HepG2 (cell line): ENCODE data around the gene SLC22A23. TPM values are rescaled to one million over a fixed set of nuclear protein-coding genes. Genes with fewer than 3 reads are reported as not detected.
A peak's percentile ranks its signal among the peaks of the same experiment; 100 is the strongest.

Experiments
- ATAC-seq: fragments of 200-7000 bp; cut with Tn5 transposase; 3 replicates; pipeline ENCODE4 v1.9.1; 2020; ENCODE audit warnings: mild to moderate bottlenecking, moderate library complexity
- BruUV-seq: library from RNA; stranded (reverse); fragments of 400-500 nt; replicated peaks from 2 replicates; lab custom pipeline; 2021; lab: Mats Ljungman, UMichigan
- CTCF ChIA-PET: fragments of 300-600 bp; formaldehyde crosslinking; extraction: SDS; loops from one replicate; lab custom pipeline; 2021; ENCODE audit warnings: low total read pairs, inconsistent platforms, low intra/inter-chr PET ratio; lab: Yijun Ruan, JAX
- POLR2A ChIA-PET: fragments of 350-600 bp; sonication (Branson Sonifier 250); formaldehyde crosslinking; loops from one replicate; lab custom pipeline; 2020; ENCODE audit warnings: antibody characterized with exemption, inconsistent platforms; lab: Yijun Ruan, JAX
- DNase-seq: peaks from one replicate; pipeline ENCODE4 v3.0.0-alpha.2; 2015; ENCODE audit warnings: low spot score
- FAIRE-seq: peaks from 3 replicates; lab custom pipeline; 2011; peaks lifted over from hg19 to GRCh38; lab: Jason Lieb, UNC
- H2AFZ ChIP-seq: one replicate; pipeline ENCODE4 v1.6.1; 2011; ENCODE audit warnings: low read length, inconsistent platforms
- H3K27ac ChIP-seq: fragments of 300-600 bp; 3 replicates; pipeline ENCODE4 v1.8.0; 2011; ENCODE audit warnings: mixed run types, mild to moderate bottlenecking, mixed read lengths, low read length, inconsistent platforms; ENCODE audit not compliant: insufficient read depth; ENCODE audit errors: extremely low read length
- H3K27me3 ChIP-seq, 2 experiments: fragments of 200-600 bp in 1 of 2; 2 replicates in 1 of 2; 3 replicates in 1 of 2; pipeline versions ENCODE4 v1.6.0 to v1.8.0; 2011; ENCODE audit warnings: low read length in 2 of 2, mild to moderate bottlenecking in 2 of 2, moderate library complexity in 2 of 2, inconsistent platforms in 1 of 2; ENCODE audit not compliant: insufficient read depth in 2 of 2, control insufficient read depth in 1 of 2
- H3K36me3 ChIP-seq, 2 experiments: fragments of 200-600 bp in 1 of 2; replicated peaks in 1 of 2; 2 replicates in 1 of 2; 3 replicates in 1 of 2; pipeline versions ENCODE4 v1.5.1 to v1.8.0; 2011; ENCODE audit warnings: low read length in 2 of 2, inconsistent platforms in 1 of 2; ENCODE audit not compliant: insufficient read depth in 2 of 2, control insufficient read depth in 1 of 2
- H3K4me1 ChIP-seq: 2 replicates; pipeline ENCODE4 v1.5.1; 2012; ENCODE audit warnings: low read length, inconsistent platforms; ENCODE audit not compliant: insufficient read depth
- H3K4me2 ChIP-seq: 2 replicates; pipeline ENCODE4 v1.6.0; 2011; ENCODE audit warnings: low read depth, low read length, inconsistent platforms
- H3K4me3 ChIP-seq, 3 experiments: fragments of 200-600 bp in 1 of 3; sonication (generic), shearing (Covaris generic) in 1 of 3; replicated peaks in 1 of 3; 2 replicates each; pipeline ENCODE4 v1.5.1; 2011 to 2016; ENCODE audit warnings: low read length in 3 of 3, inconsistent platforms in 2 of 3, low read depth in 2 of 3, mild to moderate bottlenecking in 2 of 3, control low read depth in 1 of 3, mixed read lengths in 1 of 3; ENCODE audit not compliant: insufficient read depth in 1 of 3
- H3K79me2 ChIP-seq: one replicate; pipeline ENCODE4 v1.6.1; 2011; ENCODE audit warnings: low read length, inconsistent platforms; ENCODE audit not compliant: insufficient read depth
- H3K9ac ChIP-seq: 2 replicates; pipeline ENCODE4 v1.6.0; 2011; ENCODE audit warnings: mild to moderate bottlenecking, low read depth, low read length, inconsistent platforms; ENCODE audit not compliant: insufficient read depth
- H3K9me3 ChIP-seq: 2 replicates; pipeline ENCODE4 v1.5.1; 2012; ENCODE audit warnings: mild to moderate bottlenecking, low read length
- H4K20me1 ChIP-seq: 2 replicates; pipeline ENCODE4 v1.6.0; 2011; ENCODE audit warnings: inconsistent platforms, mild to moderate bottlenecking, low read length, moderate library complexity; ENCODE audit not compliant: insufficient read depth
- BCL6 ChIP-seq: IDR thresholded peaks from 2 replicates; pipeline ENCODE4 v1.6.1; 2016; ENCODE audit warnings: missing genetic modification reagents, missing compliant biosample characterization
- CREB3 ChIP-seq: sonication (generic); formaldehyde crosslinking; IDR thresholded peaks from 2 replicates; pipeline ENCODE4 v1.5.0; 2020; ENCODE audit warnings: missing genetic modification reagents
- RBM22 ChIP-seq: fragments of 200-400 bp; formaldehyde crosslinking; optimal IDR thresholded peaks from 2 replicates; pipeline ENCODE3; 2017; ENCODE audit warnings: mild to moderate bottlenecking, low read length, moderate library complexity
- ZNF550 ChIP-seq: sonication (generic); formaldehyde crosslinking; IDR thresholded peaks from 2 replicates; pipeline ENCODE4 v1.4.0; 2020; ENCODE audit warnings: mild to moderate bottlenecking, missing genetic modification reagents, borderline replicate concordance
- WGBS: methylation state at CpG from one replicate; pipeline ENCODE4 v1.1.6; 2017; ENCODE audit warnings: low lambda C conversion rate; 5-methylcytosine and 5-hydroxymethylcytosine counted together
- in situ Hi-C: cut with HindIII; loops from 2 replicates; pipeline ENCODE4 v1.10.0; 2017; ENCODE audit warnings: low pct_unique_long_range_greater_than_20kb; ENCODE audit not compliant: extremely low pct_ligation_motif_present
- intact Hi-C: fragments of 100-400 bp; cut with micrococcal nuclease; formaldehyde crosslinking; loops from one replicate; pipeline ENCODE4 v1.10.0; 2022; ENCODE audit not compliant: unreplicated experiment
- polyA plus RNA-seq, 8 experiments: library from polyadenylated mRNA; depleted of rRNA in 3 of 8; stranded (reverse) in 7 of 8; unstranded in 1 of 8; fragments of >200 nt; fragmentation: Illumina TruSeq in 4 of 8; extraction: Trizol in 4 of 8; gene quantifications; 2 replicates each; pipeline versions ENCODE4 v1.2.1 to v1.2.3, GENCODE V29; 2011 to 2016; ENCODE audit warnings: low read depth in 4 of 8, missing spikeins in 1 of 8, mixed read lengths in 1 of 8; ENCODE audit not compliant: insufficient read depth in 1 of 8
- total RNA-seq, 5 experiments: library from RNA; depleted of rRNA; stranded (reverse); fragments of >200 nt; fragmentation: Illumina TruSeq; extraction: Trizol; gene quantifications; 2 replicates each; pipeline ENCODE4 v1.2.3, GENCODE V29; 2016; ENCODE audit warnings: low read depth in 1 of 5
- TF ChIP-seq, protein P1 (sequence below): sonication (generic); formaldehyde crosslinking; IDR thresholded peaks from 2 replicates; pipeline ENCODE4 v1.9.0; 2022; ENCODE audit warnings: missing genetic modification reagents, mild to moderate bottlenecking, borderline replicate concordance
- TF ChIP-seq, protein P2 (sequence below): sonication (generic); formaldehyde crosslinking; IDR thresholded peaks from 2 replicates; pipeline ENCODE4 v1.8.1; 2023; ENCODE audit warnings: mild to moderate bottlenecking, inconsistent platforms, moderate library complexity, missing genetic modification reagents, borderline replicate concordance
- TF ChIP-seq, protein P3 (sequence below): sonication (generic); formaldehyde crosslinking; IDR thresholded peaks from 2 replicates; pipeline ENCODE4 v1.4.0; 2020; ENCODE audit warnings: mild to moderate bottlenecking, missing genetic modification reagents

Gene SLC22A23
- total and polyA plus RNA-seq, 2 of the 13 experiments (the other 11 are each of a cell fraction or from before 2014, with no cell fraction given) = 11.8 to 17.5 TPM

DNA sequence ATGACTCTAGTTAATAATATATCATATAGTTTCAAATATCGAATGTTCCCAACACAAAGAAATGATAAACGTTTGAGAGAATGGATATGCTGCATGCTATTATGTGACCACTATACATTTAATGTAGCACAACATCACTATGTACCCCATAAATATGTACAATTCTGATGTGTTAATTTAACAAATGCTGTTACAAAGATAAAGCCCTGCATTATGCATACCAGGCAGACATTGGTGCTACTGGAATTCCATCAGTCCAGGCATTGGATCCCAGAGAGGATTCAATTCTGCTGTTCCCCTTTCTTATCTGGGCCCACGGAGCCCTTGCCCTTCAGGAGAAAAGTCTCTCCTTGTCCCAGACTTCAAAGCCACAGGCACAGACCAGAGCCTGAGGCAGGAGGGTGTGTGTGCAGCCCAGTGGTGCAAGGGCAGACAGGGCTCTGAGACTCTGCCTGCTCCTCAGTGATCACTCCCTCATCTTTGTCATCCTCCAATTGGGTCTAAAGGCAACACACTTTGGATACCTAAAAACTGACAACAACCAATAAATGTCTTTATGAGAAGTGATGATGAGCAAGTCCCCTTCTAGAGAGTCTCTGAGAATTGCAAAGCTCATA, 152.9 kb downstream of the SLC22A23 start:
- no TSS peak for BruUV-seq
- DNase-seq (no peak), FAIRE-seq (no peak), ATAC-seq (no peak)
- H3K4me1 ChIP-seq = no peaks in the 10 kb centered on the region
- 92% methylated on average over 3 of the region's 3 CpGs for WGBS
- H3K27me3 ChIP-seq = no peaks in the 10 kb centered on the region
- H3K9ac ChIP-seq = no peak overlapping the region
- CTCF ChIA-PET = no interaction called here
- H4K20me1 ChIP-seq = no peaks in the 10 kb centered on the region
- H3K27ac ChIP-seq = no peak overlapping the region
- H3K79me2 ChIP-seq = no peaks in the 10 kb centered on the region
- H3K4me2 ChIP-seq = no peak overlapping the region
- intact Hi-C loops = no loop called here
- TF ChIP-seq RBM22 = peak; percentile 48
- TF ChIP-seq, protein P1, sequence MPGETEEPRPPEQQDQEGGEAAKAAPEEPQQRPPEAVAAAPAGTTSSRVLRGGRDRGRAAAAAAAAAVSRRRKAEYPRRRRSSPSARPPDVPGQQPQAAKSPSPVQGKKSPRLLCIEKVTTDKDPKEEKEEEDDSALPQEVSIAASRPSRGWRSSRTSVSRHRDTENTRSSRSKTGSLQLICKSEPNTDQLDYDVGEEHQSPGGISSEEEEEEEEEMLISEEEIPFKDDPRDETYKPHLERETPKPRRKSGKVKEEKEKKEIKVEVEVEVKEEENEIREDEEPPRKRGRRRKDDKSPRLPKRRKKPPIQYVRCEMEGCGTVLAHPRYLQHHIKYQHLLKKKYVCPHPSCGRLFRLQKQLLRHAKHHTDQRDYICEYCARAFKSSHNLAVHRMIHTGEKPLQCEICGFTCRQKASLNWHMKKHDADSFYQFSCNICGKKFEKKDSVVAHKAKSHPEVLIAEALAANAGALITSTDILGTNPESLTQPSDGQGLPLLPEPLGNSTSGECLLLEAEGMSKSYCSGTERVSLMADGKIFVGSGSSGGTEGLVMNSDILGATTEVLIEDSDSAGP (CRISPR knock-in tag) = no peak
- H2AFZ ChIP-seq = no peak overlapping the region
- no peak overlapping the region for H3K4me3 ChIP-seq
- POLR2A ChIA-PET = no interaction called here
- peaks cover 28 to 60% of the 10 kb centered on the region in 2 experiments for H3K36me3 ChIP-seq
- no peaks in the 10 kb centered on the region for H3K9me3 ChIP-seq
- in situ Hi-C loops = no loop called here

- Histone ChIP-seq H3K79me2 (no peaks in the 10 kb centered on the region), H3K27ac (no peak overlapping the region), H2AFZ (no peak overlapping the region), H4K20me1 (no peaks in the 10 kb centered on the region), H3K36me3 (peaks cover 27 to 64% of the 10 kb centered on the region in 2 experiments), H3K9ac (no peak overlapping the region), H3K4me1 (peaks cover 2% of the 10 kb centered on the region), H3K27me3 (no peaks in the 10 kb centered on the region), H3K4me2 (no peak overlapping the region), H3K4me3 (no peak overlapping the region), H3K9me3 (no peaks in the 10 kb centered on the region)
- no peak for TF ChIP-seq CREB3
- TF ChIP-seq, protein P2, sequence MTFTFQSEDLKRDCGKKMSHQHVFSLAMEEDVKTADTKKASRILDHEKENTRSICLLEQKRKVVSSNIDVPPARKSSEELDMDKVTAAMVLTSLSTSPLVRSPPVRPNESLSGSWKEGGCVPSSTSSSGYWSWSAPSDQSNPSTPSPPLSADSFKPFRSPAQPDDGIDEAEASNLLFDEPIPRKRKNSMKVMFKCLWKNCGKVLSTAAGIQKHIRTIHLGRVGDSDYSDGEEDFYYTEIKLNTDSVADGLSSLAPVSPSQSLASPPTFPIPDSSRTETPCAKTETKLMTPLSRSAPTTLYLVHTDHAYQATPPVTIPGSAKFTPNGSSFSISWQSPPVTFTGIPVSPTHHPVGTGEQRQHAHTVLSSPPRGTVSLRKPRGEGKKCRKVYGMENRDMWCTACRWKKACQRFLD (CRISPR knock-in tag) = no peak
- TF ChIP-seq ZNF550 (CRISPR knock-in tag) = no peak
- TF ChIP-seq RBM22 = peak; percentile 45
- no peak for TF ChIP-seq BCL6 (CRISPR knock-in tag)
- TF ChIP-seq, protein P3, sequence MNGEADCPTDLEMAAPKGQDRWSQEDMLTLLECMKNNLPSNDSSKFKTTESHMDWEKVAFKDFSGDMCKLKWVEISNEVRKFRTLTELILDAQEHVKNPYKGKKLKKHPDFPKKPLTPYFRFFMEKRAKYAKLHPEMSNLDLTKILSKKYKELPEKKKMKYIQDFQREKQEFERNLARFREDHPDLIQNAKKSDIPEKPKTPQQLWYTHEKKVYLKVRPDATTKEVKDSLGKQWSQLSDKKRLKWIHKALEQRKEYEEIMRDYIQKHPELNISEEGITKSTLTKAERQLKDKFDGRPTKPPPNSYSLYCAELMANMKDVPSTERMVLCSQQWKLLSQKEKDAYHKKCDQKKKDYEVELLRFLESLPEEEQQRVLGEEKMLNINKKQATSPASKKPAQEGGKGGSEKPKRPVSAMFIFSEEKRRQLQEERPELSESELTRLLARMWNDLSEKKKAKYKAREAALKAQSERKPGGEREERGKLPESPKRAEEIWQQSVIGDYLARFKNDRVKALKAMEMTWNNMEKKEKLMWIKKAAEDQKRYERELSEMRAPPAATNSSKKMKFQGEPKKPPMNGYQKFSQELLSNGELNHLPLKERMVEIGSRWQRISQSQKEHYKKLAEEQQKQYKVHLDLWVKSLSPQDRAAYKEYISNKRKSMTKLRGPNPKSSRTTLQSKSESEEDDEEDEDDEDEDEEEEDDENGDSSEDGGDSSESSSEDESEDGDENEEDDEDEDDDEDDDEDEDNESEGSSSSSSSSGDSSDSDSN (CRISPR knock-in tag) = no peak
- no peak for FAIRE-seq
- intact Hi-C loops (no loop called here), in situ Hi-C loops (no loop called here)
- POLR2A ChIA-PET = no interaction called here
- WGBS = 97% methylated on average over 7 of the region's 8 CpGs
- ATAC-seq = no peak
- CTCF ChIA-PET = no interaction called here
- DNase-seq = no peak
- BruUV-seq = no TSS peak
Measured at GRCh38 chr6:3301506-3301905, 155.3 kb downstream of the SLC22A23 start.
